Measurements from ENCODE around the gene ONECUT1. TPM values are rescaled to one million over a fixed set of nuclear protein-coding genes. Genes with fewer than 3 reads are reported as not detected.

The ONECUT1 gene
- total RNA-seq, 1 donor from 2014 or later = 0.15 TPM

DNA sequence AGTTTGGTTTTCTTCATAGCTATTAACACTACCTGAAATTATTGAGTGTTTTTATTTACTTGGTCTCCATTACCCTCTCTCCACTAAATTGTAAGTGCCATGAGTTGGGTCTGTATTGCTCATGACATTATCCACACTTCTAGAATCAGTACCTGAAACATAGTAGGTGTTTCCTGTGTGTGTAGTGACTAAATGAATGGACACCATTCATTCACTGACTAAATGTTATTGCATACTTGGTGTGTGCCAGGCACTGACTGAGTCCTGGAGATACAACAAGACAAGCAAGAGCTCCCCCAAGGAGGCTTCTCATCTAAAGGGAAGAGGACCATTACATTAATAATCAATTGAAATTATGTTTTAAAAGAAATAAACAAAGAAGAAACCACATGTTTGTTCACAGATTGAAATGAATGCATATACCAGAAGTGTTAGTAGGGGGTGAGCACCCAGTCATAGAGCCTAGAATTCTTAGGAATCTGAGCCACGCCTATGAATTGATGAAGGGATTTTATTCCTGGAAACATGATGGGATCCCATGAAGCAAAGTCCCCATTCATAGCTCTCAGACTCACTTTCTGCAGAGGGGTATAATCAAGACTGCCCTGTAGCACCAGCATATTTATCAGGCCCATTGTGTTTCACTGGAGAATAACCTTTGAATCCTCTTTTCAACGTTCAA, 79.3 kb downstream of the ONECUT1 start:
- no peak overlapping the region for H3K4me3 Mint-ChIP-seq (ENCODE audit: unreplicated experiment)
- no peaks in the 10 kb centered on the region for H3K36me3 Mint-ChIP-seq (ENCODE audit: low read depth)
- TF ChIP-seq, protein P1, sequence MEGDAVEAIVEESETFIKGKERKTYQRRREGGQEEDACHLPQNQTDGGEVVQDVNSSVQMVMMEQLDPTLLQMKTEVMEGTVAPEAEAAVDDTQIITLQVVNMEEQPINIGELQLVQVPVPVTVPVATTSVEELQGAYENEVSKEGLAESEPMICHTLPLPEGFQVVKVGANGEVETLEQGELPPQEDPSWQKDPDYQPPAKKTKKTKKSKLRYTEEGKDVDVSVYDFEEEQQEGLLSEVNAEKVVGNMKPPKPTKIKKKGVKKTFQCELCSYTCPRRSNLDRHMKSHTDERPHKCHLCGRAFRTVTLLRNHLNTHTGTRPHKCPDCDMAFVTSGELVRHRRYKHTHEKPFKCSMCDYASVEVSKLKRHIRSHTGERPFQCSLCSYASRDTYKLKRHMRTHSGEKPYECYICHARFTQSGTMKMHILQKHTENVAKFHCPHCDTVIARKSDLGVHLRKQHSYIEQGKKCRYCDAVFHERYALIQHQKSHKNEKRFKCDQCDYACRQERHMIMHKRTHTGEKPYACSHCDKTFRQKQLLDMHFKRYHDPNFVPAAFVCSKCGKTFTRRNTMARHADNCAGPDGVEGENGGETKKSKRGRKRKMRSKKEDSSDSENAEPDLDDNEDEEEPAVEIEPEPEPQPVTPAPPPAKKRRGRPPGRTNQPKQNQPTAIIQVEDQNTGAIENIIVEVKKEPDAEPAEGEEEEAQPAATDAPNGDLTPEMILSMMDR (IDR thresholded peaks at IDR 0.05) = no peak
- H3K27ac Mint-ChIP-seq (ENCODE audit: unreplicated experiment) = no peak overlapping the region
- no peaks in the 10 kb centered on the region for H3K9me3 Mint-ChIP-seq (ENCODE audit: low read depth)
- H3K4me1 Mint-ChIP-seq (ENCODE audit: low read depth) = no peaks in the 10 kb centered on the region
- no peak for DNase-seq (ENCODE audit: low spot score)
- peaks cover 21% of the 10 kb centered on the region for H3K27me3 Mint-ChIP-seq (ENCODE audit: low read depth)

DNA sequence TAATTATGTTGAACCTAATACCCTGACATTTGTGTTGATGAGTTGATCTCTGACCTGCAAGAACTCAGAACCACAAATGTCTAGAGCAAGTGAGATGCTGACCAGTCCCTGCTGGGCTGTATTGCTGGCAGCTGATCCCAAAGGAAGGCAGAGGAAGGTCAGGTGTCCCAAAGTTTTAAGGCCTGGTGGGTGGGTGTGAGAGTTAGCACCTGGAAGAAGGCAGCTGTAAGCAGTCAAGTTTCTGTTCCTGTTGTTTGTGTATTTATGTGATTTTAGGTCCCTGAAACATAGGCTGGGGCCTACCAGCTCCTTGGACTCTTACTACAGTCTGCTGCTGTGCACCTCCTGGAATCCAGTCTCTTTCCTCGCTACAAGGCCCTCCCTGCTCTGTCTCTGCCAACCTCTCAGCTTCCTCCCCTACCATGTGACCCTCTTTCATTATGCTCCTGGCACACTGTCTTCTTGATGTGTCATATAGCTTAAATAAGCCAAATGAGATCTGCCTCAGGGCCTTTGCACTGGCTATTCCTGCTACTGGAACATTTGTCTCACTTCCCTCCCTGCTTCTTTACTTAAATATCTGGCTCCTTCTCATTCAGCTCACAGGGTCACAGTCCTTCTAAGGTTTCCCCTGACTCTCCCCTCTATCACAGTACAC, 80.0 kb downstream of the ONECUT1 start:
- H3K4me3 Mint-ChIP-seq (ENCODE audit: unreplicated experiment) = no peak overlapping the region
- no peak for DNase-seq (ENCODE audit: low spot score)
- no peaks in the 10 kb centered on the region for H3K9me3 Mint-ChIP-seq (ENCODE audit: low read depth)
- TF ChIP-seq, protein P1 (IDR thresholded peaks at IDR 0.05) = no peak
- H3K36me3 Mint-ChIP-seq (ENCODE audit: low read depth) = no peaks in the 10 kb centered on the region
- no peak overlapping the region for H3K27ac Mint-ChIP-seq (ENCODE audit: unreplicated experiment)
- peaks cover 21% of the 10 kb centered on the region for H3K27me3 Mint-ChIP-seq (ENCODE audit: low read depth)
- H3K4me1 Mint-ChIP-seq (ENCODE audit: low read depth) = no peaks in the 10 kb centered on the region

DNA sequence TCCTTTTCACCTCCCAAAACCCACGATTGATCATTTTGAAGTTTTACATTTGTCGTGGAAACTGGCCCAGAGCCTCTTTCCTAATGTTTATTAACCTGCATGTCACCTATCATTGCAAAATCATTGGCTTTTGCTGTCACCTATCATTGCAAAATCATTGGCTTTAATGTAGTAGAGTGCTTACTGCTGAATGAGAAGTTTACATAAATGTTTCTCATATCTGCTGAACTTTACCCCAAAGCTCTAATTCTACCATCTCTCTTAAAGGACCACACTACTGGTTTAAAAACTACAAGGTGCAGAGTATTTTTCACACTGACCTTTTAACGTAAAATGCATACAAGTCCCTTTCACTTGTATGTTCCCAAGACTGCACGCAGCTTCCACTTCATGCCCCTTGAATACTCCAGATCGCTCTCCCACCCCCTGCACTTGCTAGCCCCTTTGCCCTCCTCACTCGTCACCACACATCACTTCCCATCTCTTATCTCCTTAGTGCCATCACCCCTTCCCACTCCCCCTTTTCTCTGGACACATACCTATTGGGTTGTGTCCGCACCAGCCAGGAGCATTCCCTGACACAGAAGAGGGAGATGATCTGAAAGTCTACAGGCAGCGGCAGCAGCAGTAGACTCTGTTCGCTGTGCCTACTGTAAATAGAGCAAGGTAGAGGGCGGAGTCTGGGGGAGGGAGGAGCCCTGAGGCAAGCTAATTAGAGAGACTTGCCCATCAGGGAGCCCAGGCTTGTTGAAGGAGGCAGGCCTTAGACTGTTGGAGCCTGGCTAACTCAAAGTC, 80.8 kb downstream of the ONECUT1 start:
- peaks cover 2% of the 10 kb centered on the region for H3K36me3 Mint-ChIP-seq (ENCODE audit: low read depth)
- no peak overlapping the region for H3K27ac Mint-ChIP-seq (ENCODE audit: unreplicated experiment)
- H3K9me3 Mint-ChIP-seq (ENCODE audit: low read depth) = peaks cover 3% of the 10 kb centered on the region
- no peak for DNase-seq (ENCODE audit: low spot score)
- H3K27me3 Mint-ChIP-seq (ENCODE audit: low read depth) = peaks cover 21% of the 10 kb centered on the region
- no peaks in the 10 kb centered on the region for H3K4me1 Mint-ChIP-seq (ENCODE audit: low read depth)
- H3K4me3 Mint-ChIP-seq (ENCODE audit: unreplicated experiment) = no peak overlapping the region
- TF ChIP-seq, protein P1 (IDR thresholded peaks at IDR 0.05) = no peak

Other genes with a start within 250 kb of the ONECUT1 start
- 160 to 179 TPM (median 166 TPM) in 3 replicates for gene ARPP19, start 221.3 kb downstream of the ONECUT1 start, total RNA-seq
- 18.7 to 38.8 TPM (median 21.9 TPM) in 3 replicates for gene ATOSA, start 110.9 kb downstream of the ONECUT1 start, total RNA-seq